GM23338 (cell line): ENCODE data around the gene ANP32D. TPM values are rescaled to one million over a fixed set of nuclear protein-coding genes. Genes with fewer than 3 reads are reported as not detected.
A peak's percentile ranks its signal among the peaks of the same experiment; 100 is the strongest.

ENCODE experiments used
- ATAC-seq: fragments of 200-7000 bp; cut with Tn5 transposase; 3 replicates; pipeline ENCODE4 v1.9.1; 2020
- DNase-seq: peaks from one replicate; pipeline ENCODE4 v3.0.0-alpha.2; 2015; ENCODE audit warnings: low spot score
- H2AFZ ChIP-seq: fragments of 200-600 bp; sonication (generic); 2 replicates; pipeline ENCODE4 v1.8.0; 2016; ENCODE audit warnings: antibody characterized with exemption, mild to moderate bottlenecking, moderate library complexity
- H3F3A ChIP-seq: fragments of 200-600 bp; sonication (generic); replicated peaks from 2 replicates; pipeline ENCODE4 v1.8.0; 2017; ENCODE audit warnings: antibody characterized with exemption, mixed run types, low read depth
- H3K27ac ChIP-seq: fragments of 200-600 bp; sonication (generic); 2 replicates; pipeline ENCODE4 v1.6.1; 2016; ENCODE audit warnings: low read depth
- H3K27me3 ChIP-seq: fragments of 200-600 bp; sonication (generic); 2 replicates; pipeline ENCODE4 v1.8.0; 2016; ENCODE audit warnings: mild to moderate bottlenecking, mixed run types, moderate library complexity; ENCODE audit not compliant: insufficient read depth
- H3K36me3 ChIP-seq: fragments of 200-600 bp; sonication (generic); 2 replicates; pipeline ENCODE4 v1.8.0; 2016; ENCODE audit warnings: mild to moderate bottlenecking; ENCODE audit not compliant: insufficient read depth
- H3K4me1 ChIP-seq: fragments of 200-600 bp; sonication (generic); 2 replicates; pipeline ENCODE4 v1.8.0; 2016; ENCODE audit warnings: mild to moderate bottlenecking, moderate library complexity; ENCODE audit not compliant: insufficient read depth
- H3K4me2 ChIP-seq: fragments of 200-600 bp; sonication (generic); 2 replicates; pipeline ENCODE4 v1.7.1; 2017; ENCODE audit warnings: mixed run types
- H3K4me3 ChIP-seq: fragments of 200-600 bp; sonication (generic); 2 replicates; pipeline ENCODE4 v1.6.1; 2016; ENCODE audit warnings: mixed run types
- H3K79me2 ChIP-seq: fragments of 200-600 bp; sonication (generic); replicated peaks from 2 replicates; pipeline ENCODE4 v1.8.0; 2017; ENCODE audit warnings: mild to moderate bottlenecking; ENCODE audit not compliant: insufficient read depth
- H3K9me2 ChIP-seq: fragments of 200-600 bp; sonication (generic); 2 replicates; pipeline ENCODE4 v1.8.0; 2017; ENCODE audit not compliant: insufficient read depth
- H4K20me1 ChIP-seq: fragments of 200-600 bp; sonication (generic); replicated peaks from 2 replicates; pipeline ENCODE4 v1.8.0; 2017; ENCODE audit warnings: mild to moderate bottlenecking; ENCODE audit not compliant: insufficient read depth
- H3K27ac Mint-ChIP-seq: 2 replicates; pipeline ENCODE4 v1.8.0; 2020; ENCODE audit warnings: inconsistent platforms, mild to moderate bottlenecking, moderate library complexity, mixed read lengths
- H3K27me3 Mint-ChIP-seq: 3 replicates; pipeline ENCODE4 v1.8.0; 2022; ENCODE audit warnings: low read depth, mild to moderate bottlenecking, moderate library complexity, mixed read lengths, inconsistent platforms; ENCODE audit not compliant: insufficient read depth, poor library complexity
- H3K36me3 Mint-ChIP-seq: 3 replicates; pipeline ENCODE4 v1.8.0; 2021; ENCODE audit warnings: low read depth, mild to moderate bottlenecking, inconsistent platforms, moderate library complexity, mixed read lengths
- H3K4me1 Mint-ChIP-seq: 3 replicates; pipeline ENCODE4 v1.8.0; 2020; ENCODE audit warnings: mild to moderate bottlenecking, inconsistent platforms, mixed read lengths
- H3K4me3 Mint-ChIP-seq: 3 replicates; pipeline ENCODE4 v1.8.0; 2021; ENCODE audit warnings: moderate library complexity, mild to moderate bottlenecking, inconsistent platforms, mixed read lengths
- H3K9me3 Mint-ChIP-seq: 3 replicates; pipeline ENCODE4 v1.8.0; 2020; ENCODE audit warnings: moderate library complexity, mild to moderate bottlenecking, inconsistent platforms, mixed read lengths
- CREB1 ChIP-seq: fragments of 250-450 bp; sonication (Bioruptor Pico); IDR thresholded peaks from 2 replicates; pipeline ENCODE4 v1.5.0; 2020; ENCODE audit warnings: low read depth, mild to moderate bottlenecking, moderate library complexity
- EZH2 ChIP-seq: fragments of 200-600 bp; sonication (generic); IDR thresholded peaks from one replicate; pipeline ENCODE4 v1.8.0; 2017; ENCODE audit warnings: antibody characterized with exemption, mild to moderate bottlenecking, low read depth; ENCODE audit not compliant: unreplicated experiment
- EZH2phosphoT487 ChIP-seq: fragments of 200-600 bp; sonication (generic); IDR thresholded peaks from one replicate; pipeline ENCODE4 v1.8.1; 2018; ENCODE audit warnings: antibody characterized with exemption; ENCODE audit not compliant: unreplicated experiment
- JUNB ChIP-seq: IDR thresholded peaks from one replicate; pipeline ENCODE4 v1.6.1; 2016; ENCODE audit warnings: antibody characterized with exemption; ENCODE audit not compliant: unreplicated experiment
- NANOG ChIP-seq: IDR thresholded peaks from 2 replicates; pipeline ENCODE4 v1.6.1; 2016; ENCODE audit warnings: antibody characterized with exemption, borderline replicate concordance
- POLR2AphosphoS5 ChIP-seq: IDR thresholded peaks from 2 replicates; pipeline ENCODE4 v1.6.1; 2016; ENCODE audit warnings: antibody characterized with exemption, low read depth
- STAT1 ChIP-seq: IDR thresholded peaks from one replicate; pipeline ENCODE4 v1.6.1; 2016; ENCODE audit warnings: antibody characterized with exemption; ENCODE audit not compliant: unreplicated experiment
- ZNF114 ChIP-seq: fragments of 250-450 bp; sonication (Bioruptor Pico); IDR thresholded peaks from 2 replicates; pipeline ENCODE4 v1.5.0; 2020; ENCODE audit warnings: mild to moderate bottlenecking, moderate library complexity
- ZNF331 ChIP-seq: fragments of 250-450 bp; sonication (Bioruptor Pico); IDR thresholded peaks from 2 replicates; pipeline ENCODE4 v1.5.0; 2020; ENCODE audit warnings: low read depth, mild to moderate bottlenecking, moderate library complexity
- polyA plus RNA-seq: library from polyadenylated mRNA; unstranded; fragments of >200 nt; fragmentation: Nextera tagmentation; extraction: Ambion mirVana; gene quantifications from 2 replicates; pipeline ENCODE4 v1.2.1, GENCODE V29; 2016
- total RNA-seq: library from RNA; depleted of rRNA; stranded (reverse); fragments of >200 nt; shearing (Covaris generic); gene quantifications from 2 replicates; pipeline ENCODE4 v1.2.3, GENCODE V29; 2014
- TF ChIP-seq, protein P1 (sequence below): IDR thresholded peaks from one replicate; pipeline ENCODE4 v1.6.1; 2018; ENCODE audit warnings: antibody characterized with exemption; ENCODE audit not compliant: unreplicated experiment
- TF ChIP-seq, protein P2 (sequence below): fragments of 250-450 bp; sonication (Bioruptor Pico); IDR thresholded peaks from 2 replicates; pipeline ENCODE4 v1.5.0; 2020; ENCODE audit warnings: mild to moderate bottlenecking, moderate library complexity
- TF ChIP-seq, protein P3 (sequence below): IDR thresholded peaks from 2 replicates; pipeline ENCODE4 v1.6.1; 2016; ENCODE audit warnings: antibody characterized with exemption
- TF ChIP-seq, protein P4 (sequence below), 2 experiments: fragments of 200-600 bp in 1 of 2; sonication (generic) in 1 of 2; conservative IDR thresholded peaks; 2 replicates each; pipeline versions ENCODE4 v1.5.1 to v1.6.1; 2016 to 2017; ENCODE audit warnings: antibody characterized with exemption in 2 of 2, low read depth in 2 of 2, mild to moderate bottlenecking in 2 of 2, moderate library complexity in 1 of 2

ANP32D gene
- total and polyA plus RNA-seq, 2 experiments from 2014 or later, result not detected

DNA sequence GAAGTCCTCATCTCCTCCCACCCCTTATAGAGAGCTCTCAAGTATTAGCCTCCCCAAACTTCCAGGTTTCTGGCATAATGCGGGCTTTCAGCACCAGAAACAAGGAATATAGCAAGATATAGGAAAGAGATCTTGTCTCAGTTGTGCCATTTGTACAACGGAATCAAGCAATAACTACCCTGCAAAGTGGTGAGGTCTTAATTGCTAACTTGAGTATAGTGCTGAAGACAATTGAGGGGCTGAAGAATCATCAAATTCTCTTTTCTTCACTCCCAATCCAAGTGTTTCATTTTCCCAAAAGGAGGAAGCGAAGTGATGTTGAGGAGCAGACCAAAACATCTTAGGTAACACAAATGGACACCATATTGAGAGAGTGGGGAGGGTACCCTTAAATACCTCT, 26.8 kb upstream of the ANP32D start:
- peaks cover 5% of the 10 kb centered on the region for H3K9me3 Mint-ChIP-seq
- no peak overlapping the region for H3K27ac ChIP-seq

More for the DNA sequence above, 26.8 kb upstream of the ANP32D start:
- H3K27ac Mint-ChIP-seq, result no peak overlapping the region
- H3K36me3 Mint-ChIP-seq, result no peaks in the 10 kb centered on the region; the same call in 2 of the 3 replicates
- H4K20me1 ChIP-seq, result no peaks in the 10 kb centered on the region
- peaks cover 15% of the 10 kb centered on the region; the same call in 2 of the 3 replicates for H3K4me1 Mint-ChIP-seq
- no peaks in the 10 kb centered on the region for H3K27me3 Mint-ChIP-seq
- no peak for TF ChIP-seq CREB1 (CRISPR knock-in tag)
- TF ChIP-seq, protein P1, sequence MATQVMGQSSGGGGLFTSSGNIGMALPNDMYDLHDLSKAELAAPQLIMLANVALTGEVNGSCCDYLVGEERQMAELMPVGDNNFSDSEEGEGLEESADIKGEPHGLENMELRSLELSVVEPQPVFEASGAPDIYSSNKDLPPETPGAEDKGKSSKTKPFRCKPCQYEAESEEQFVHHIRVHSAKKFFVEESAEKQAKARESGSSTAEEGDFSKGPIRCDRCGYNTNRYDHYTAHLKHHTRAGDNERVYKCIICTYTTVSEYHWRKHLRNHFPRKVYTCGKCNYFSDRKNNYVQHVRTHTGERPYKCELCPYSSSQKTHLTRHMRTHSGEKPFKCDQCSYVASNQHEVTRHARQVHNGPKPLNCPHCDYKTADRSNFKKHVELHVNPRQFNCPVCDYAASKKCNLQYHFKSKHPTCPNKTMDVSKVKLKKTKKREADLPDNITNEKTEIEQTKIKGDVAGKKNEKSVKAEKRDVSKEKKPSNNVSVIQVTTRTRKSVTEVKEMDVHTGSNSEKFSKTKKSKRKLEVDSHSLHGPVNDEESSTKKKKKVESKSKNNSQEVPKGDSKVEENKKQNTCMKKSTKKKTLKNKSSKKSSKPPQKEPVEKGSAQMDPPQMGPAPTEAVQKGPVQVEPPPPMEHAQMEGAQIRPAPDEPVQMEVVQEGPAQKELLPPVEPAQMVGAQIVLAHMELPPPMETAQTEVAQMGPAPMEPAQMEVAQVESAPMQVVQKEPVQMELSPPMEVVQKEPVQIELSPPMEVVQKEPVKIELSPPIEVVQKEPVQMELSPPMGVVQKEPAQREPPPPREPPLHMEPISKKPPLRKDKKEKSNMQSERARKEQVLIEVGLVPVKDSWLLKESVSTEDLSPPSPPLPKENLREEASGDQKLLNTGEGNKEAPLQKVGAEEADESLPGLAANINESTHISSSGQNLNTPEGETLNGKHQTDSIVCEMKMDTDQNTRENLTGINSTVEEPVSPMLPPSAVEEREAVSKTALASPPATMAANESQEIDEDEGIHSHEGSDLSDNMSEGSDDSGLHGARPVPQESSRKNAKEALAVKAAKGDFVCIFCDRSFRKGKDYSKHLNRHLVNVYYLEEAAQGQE, result no peak
- no peak for TF ChIP-seq STAT1
- TF ChIP-seq EZH2phosphoT487, result no peak
- no peak for TF ChIP-seq EZH2
- no peak for TF ChIP-seq POLR2AphosphoS5
- no peak for TF ChIP-seq ZNF114 (CRISPR knock-in tag)
- TF ChIP-seq, protein P2, sequence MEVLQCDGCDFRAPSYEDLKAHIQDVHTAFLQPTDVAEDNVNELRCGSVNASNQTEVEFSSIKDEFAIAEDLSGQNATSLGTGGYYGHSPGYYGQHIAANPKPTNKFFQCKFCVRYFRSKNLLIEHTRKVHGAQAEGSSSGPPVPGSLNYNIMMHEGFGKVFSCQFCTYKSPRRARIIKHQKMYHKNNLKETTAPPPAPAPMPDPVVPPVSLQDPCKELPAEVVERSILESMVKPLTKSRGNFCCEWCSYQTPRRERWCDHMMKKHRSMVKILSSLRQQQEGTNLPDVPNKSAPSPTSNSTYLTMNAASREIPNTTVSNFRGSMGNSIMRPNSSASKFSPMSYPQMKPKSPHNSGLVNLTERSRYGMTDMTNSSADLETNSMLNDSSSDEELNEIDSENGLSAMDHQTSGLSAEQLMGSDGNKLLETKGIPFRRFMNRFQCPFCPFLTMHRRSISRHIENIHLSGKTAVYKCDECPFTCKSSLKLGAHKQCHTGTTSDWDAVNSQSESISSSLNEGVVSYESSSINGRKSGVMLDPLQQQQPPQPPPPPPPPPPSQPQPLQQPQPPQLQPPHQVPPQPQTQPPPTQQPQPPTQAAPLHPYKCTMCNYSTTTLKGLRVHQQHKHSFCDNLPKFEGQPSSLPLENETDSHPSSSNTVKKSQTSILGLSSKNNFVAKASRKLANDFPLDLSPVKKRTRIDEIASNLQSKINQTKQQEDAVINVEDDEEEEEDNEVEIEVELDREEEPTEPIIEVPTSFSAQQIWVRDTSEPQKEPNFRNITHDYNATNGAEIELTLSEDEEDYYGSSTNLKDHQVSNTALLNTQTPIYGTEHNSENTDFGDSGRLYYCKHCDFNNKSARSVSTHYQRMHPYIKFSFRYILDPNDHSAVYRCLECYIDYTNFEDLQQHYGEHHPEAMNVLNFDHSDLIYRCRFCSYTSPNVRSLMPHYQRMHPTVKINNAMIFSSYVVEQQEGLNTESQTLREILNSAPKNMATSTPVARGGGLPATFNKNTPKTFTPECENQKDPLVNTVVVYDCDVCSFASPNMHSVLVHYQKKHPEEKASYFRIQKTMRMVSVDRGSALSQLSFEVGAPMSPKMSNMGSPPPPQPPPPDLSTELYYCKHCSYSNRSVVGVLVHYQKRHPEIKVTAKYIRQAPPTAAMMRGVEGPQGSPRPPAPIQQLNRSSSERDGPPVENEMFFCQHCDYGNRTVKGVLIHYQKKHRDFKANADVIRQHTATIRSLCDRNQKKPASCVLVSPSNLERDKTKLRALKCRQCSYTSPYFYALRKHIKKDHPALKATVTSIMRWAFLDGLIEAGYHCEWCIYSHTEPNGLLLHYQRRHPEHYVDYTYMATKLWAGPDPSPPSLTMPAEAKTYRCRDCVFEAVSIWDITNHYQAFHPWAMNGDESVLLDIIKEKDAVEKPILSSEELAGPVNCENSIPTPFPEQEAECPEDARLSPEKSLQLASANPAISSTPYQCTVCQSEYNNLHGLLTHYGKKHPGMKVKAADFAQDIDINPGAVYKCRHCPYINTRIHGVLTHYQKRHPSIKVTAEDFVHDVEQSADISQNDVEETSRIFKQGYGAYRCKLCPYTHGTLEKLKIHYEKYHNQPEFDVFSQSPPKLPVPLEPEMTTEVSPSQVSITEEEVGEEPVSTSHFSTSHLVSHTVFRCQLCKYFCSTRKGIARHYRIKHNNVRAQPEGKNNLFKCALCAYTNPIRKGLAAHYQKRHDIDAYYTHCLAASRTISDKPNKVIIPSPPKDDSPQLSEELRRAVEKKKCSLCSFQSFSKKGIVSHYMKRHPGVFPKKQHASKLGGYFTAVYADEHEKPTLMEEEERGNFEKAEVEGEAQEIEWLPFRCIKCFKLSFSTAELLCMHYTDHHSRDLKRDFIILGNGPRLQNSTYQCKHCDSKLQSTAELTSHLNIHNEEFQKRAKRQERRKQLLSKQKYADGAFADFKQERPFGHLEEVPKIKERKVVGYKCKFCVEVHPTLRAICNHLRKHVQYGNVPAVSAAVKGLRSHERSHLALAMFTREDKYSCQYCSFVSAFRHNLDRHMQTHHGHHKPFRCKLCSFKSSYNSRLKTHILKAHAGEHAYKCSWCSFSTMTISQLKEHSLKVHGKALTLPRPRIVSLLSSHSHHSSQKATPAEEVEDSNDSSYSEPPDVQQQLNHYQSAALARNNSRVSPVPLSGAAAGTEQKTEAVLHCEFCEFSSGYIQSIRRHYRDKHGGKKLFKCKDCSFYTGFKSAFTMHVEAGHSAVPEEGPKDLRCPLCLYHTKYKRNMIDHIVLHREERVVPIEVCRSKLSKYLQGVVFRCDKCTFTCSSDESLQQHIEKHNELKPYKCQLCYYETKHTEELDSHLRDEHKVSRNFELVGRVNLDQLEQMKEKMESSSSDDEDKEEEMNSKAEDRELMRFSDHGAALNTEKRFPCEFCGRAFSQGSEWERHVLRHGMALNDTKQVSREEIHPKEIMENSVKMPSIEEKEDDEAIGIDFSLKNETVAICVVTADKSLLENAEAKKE, result no peak
- TF ChIP-seq JUNB, result no peak
- TF ChIP-seq, protein P3, sequence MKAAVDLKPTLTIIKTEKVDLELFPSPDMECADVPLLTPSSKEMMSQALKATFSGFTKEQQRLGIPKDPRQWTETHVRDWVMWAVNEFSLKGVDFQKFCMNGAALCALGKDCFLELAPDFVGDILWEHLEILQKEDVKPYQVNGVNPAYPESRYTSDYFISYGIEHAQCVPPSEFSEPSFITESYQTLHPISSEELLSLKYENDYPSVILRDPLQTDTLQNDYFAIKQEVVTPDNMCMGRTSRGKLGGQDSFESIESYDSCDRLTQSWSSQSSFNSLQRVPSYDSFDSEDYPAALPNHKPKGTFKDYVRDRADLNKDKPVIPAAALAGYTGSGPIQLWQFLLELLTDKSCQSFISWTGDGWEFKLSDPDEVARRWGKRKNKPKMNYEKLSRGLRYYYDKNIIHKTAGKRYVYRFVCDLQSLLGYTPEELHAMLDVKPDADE, result no peak
- no peak for TF ChIP-seq NANOG
- TF ChIP-seq, protein P4, sequence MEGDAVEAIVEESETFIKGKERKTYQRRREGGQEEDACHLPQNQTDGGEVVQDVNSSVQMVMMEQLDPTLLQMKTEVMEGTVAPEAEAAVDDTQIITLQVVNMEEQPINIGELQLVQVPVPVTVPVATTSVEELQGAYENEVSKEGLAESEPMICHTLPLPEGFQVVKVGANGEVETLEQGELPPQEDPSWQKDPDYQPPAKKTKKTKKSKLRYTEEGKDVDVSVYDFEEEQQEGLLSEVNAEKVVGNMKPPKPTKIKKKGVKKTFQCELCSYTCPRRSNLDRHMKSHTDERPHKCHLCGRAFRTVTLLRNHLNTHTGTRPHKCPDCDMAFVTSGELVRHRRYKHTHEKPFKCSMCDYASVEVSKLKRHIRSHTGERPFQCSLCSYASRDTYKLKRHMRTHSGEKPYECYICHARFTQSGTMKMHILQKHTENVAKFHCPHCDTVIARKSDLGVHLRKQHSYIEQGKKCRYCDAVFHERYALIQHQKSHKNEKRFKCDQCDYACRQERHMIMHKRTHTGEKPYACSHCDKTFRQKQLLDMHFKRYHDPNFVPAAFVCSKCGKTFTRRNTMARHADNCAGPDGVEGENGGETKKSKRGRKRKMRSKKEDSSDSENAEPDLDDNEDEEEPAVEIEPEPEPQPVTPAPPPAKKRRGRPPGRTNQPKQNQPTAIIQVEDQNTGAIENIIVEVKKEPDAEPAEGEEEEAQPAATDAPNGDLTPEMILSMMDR (conservative IDR thresholded peaks at IDR 0.05; ENCODE audit: low read depth in 2 of 2), result no peak
- no peak for TF ChIP-seq ZNF331
- no peaks in the 10 kb centered on the region for H3K36me3 ChIP-seq
- H2AFZ ChIP-seq, result peak overlapping the region; percentile 80; the same call in 1 of the 2 replicates
- H3F3A ChIP-seq, result no peaks in the 10 kb centered on the region
- no peaks in the 10 kb centered on the region for H3K79me2 ChIP-seq
- no peaks in the 10 kb centered on the region for H3K9me2 ChIP-seq
- no peak overlapping the region for H3K4me3 ChIP-seq
- no peak overlapping the region for H3K4me3 Mint-ChIP-seq
- H3K27me3 ChIP-seq, result no peaks in the 10 kb centered on the region
- peaks cover 9% of the 10 kb centered on the region for H3K4me1 ChIP-seq
- DNase-seq (no peak), ATAC-seq (no peak)
- H3K4me2 ChIP-seq, result no peak overlapping the region
